ENCODE data around the gene C1orf232.

C1orf232 gene

GRCh38 chr1:26171084-26172072 is 2.6 kb upstream of the C1orf232 start, which contains the start of gene ZNF593OS:
ZNF593OS (minus strand) TSS chr1:26171832; CDS start chr1:26171661, 171 bp downstream.
- no peak for TF ChIP-seq EP300 (IDR thresholded peaks at IDR 0.05; ENCODE audit: borderline replicate concordance)
- TF ChIP-seq ZBTB7A (IDR thresholded peaks at IDR 0.05; ENCODE audit: low read depth): no peak
- TF ChIP-seq CEBPB (IDR thresholded peaks at IDR 0.05): no peak

- TF ChIP-seq ZBTB7A (IDR thresholded peaks at IDR 0.05; ENCODE audit: low read depth): no peak
- TF ChIP-seq EGR1 (IDR thresholded peaks at IDR 0.05): no peak
Measured at GRCh38 chr1:26170472-26170821, 1.7 kb upstream of the C1orf232 start.

- peak; percentile 97 for TF ChIP-seq CREB1 (IDR thresholded peaks at IDR 0.05; ENCODE audit: low read depth)
- TF ChIP-seq ZBTB7A (IDR thresholded peaks at IDR 0.05; ENCODE audit: low read depth): no peak; the same call in none of the 2 replicates
- peak; percentile 71 for TF ChIP-seq USF1 (IDR thresholded peaks at IDR 0.05)
- TF ChIP-seq EP300 (IDR thresholded peaks at IDR 0.05; ENCODE audit: borderline replicate concordance): no peak
- no peak for TF ChIP-seq FOXM1 (IDR thresholded peaks at IDR 0.05; ENCODE audit: borderline replicate concordance, low read depth)
- TF ChIP-seq TEAD4 (IDR thresholded peaks at IDR 0.05): 0 out of 2 replicates have a peak, but pooled peaks have one; percentile 13
- TF ChIP-seq MAX (IDR thresholded peaks at IDR 0.05): peak; percentile 98
- 0 out of 2 replicates have a peak, but pooled peaks have one; percentile 8 for TF ChIP-seq YY1 (IDR thresholded peaks at IDR 0.05; ENCODE audit: low read depth)
- no peak for TF ChIP-seq EGR1 (IDR thresholded peaks at IDR 0.05)
- TF ChIP-seq REST (IDR thresholded peaks at IDR 0.05; ENCODE audit: low read depth): no peak
- TF ChIP-seq NFIC (IDR thresholded peaks at IDR 0.05): peak; percentile 36; the same call in 1 of the 2 replicates
- TF ChIP-seq RAD21 (IDR thresholded peaks at IDR 0.05; ENCODE audit: low read depth): peak; percentile 47
- TF ChIP-seq TCF12 (IDR thresholded peaks at IDR 0.05; ENCODE audit: low read depth): peak; percentile 56; the same call in 1 of the 2 replicates
- TF ChIP-seq TAF1 (IDR thresholded peaks at IDR 0.05; ENCODE audit: low read depth): peak; percentile 67; the same call in 1 of the 2 replicates
- no peak for TF ChIP-seq CEBPB (IDR thresholded peaks at IDR 0.05)
Measured at GRCh38 chr1:26169669-26170471, 1.1 kb upstream of the C1orf232 start, which contains the start of gene ZNF593. ZNF593 (plus strand) TSS chr1:26169908; CDS start chr1:26169984, 76 bp downstream.

- no peak for TF ChIP-seq USF1 (IDR thresholded peaks at IDR 0.05)
- TF ChIP-seq RAD21 (IDR thresholded peaks at IDR 0.05; ENCODE audit: low read depth): no peak
- no peak for TF ChIP-seq TCF12 (IDR thresholded peaks at IDR 0.05; ENCODE audit: low read depth)
- TF ChIP-seq TEAD4 (IDR thresholded peaks at IDR 0.05): no peak
- TF ChIP-seq NFIC (IDR thresholded peaks at IDR 0.05): no peak
- no peak for TF ChIP-seq REST (IDR thresholded peaks at IDR 0.05; ENCODE audit: low read depth)
- no peak for TF ChIP-seq MAX (IDR thresholded peaks at IDR 0.05)
Measured at GRCh38 chr1:26169198-26169554, 413 bp upstream of the C1orf232 start.

- TF ChIP-seq FOXM1 (IDR thresholded peaks at IDR 0.05; ENCODE audit: borderline replicate concordance, low read depth): no peak
- no peak for TF ChIP-seq TEAD4 (IDR thresholded peaks at IDR 0.05)
- TF ChIP-seq RAD21 (IDR thresholded peaks at IDR 0.05; ENCODE audit: low read depth): no peak
- TF ChIP-seq CREB1 (IDR thresholded peaks at IDR 0.05; ENCODE audit: low read depth): no peak
- TF ChIP-seq USF1 (IDR thresholded peaks at IDR 0.05): no peak
- TF ChIP-seq YY1 (IDR thresholded peaks at IDR 0.05; ENCODE audit: low read depth): no peak
- TF ChIP-seq TCF12 (IDR thresholded peaks at IDR 0.05; ENCODE audit: low read depth): no peak
- TF ChIP-seq EP300 (IDR thresholded peaks at IDR 0.05; ENCODE audit: borderline replicate concordance): no peak
- TF ChIP-seq ZBTB7A (IDR thresholded peaks at IDR 0.05; ENCODE audit: low read depth): no peak
- no peak for TF ChIP-seq MAX (IDR thresholded peaks at IDR 0.05)
- TF ChIP-seq NFIC (IDR thresholded peaks at IDR 0.05): no peak
- TF ChIP-seq REST (IDR thresholded peaks at IDR 0.05; ENCODE audit: low read depth): no peak
- TF ChIP-seq CEBPB (IDR thresholded peaks at IDR 0.05): no peak
- no peak for TF ChIP-seq EGR1 (IDR thresholded peaks at IDR 0.05)
- no peak for TF ChIP-seq TAF1 (IDR thresholded peaks at IDR 0.05; ENCODE audit: low read depth)
Measured at GRCh38 chr1:26166719-26167281, 2.0 kb downstream of the C1orf232 start.
